PC-3 (cell line): Measurements from ENCODE around the gene FAM168A.

Source experiments
- EZH2 ChIP-seq: fragments of 300-600 bp; sonication (generic); IDR thresholded peaks from one replicate; pipeline ENCODE4 v1.6.1; 2017; ENCODE audit warnings: antibody characterized with exemption, mild to moderate bottlenecking, low read length; ENCODE audit not compliant: unreplicated experiment
- EZH2phosphoT487 ChIP-seq: fragments of 300-600 bp; sonication (generic); IDR thresholded peaks from 2 replicates; pipeline ENCODE4 v1.6.1; 2018; ENCODE audit warnings: mild to moderate bottlenecking, antibody characterized with exemption, low read length, borderline replicate concordance
- TF ChIP-seq, protein P1 (sequence below): fragments of 300-600 bp; sonication (generic); conservative IDR thresholded peaks from 2 replicates; pipeline ENCODE4 v1.5.1; 2017; ENCODE audit warnings: antibody characterized with exemption, low read depth, mild to moderate bottlenecking, low read length

DNA sequence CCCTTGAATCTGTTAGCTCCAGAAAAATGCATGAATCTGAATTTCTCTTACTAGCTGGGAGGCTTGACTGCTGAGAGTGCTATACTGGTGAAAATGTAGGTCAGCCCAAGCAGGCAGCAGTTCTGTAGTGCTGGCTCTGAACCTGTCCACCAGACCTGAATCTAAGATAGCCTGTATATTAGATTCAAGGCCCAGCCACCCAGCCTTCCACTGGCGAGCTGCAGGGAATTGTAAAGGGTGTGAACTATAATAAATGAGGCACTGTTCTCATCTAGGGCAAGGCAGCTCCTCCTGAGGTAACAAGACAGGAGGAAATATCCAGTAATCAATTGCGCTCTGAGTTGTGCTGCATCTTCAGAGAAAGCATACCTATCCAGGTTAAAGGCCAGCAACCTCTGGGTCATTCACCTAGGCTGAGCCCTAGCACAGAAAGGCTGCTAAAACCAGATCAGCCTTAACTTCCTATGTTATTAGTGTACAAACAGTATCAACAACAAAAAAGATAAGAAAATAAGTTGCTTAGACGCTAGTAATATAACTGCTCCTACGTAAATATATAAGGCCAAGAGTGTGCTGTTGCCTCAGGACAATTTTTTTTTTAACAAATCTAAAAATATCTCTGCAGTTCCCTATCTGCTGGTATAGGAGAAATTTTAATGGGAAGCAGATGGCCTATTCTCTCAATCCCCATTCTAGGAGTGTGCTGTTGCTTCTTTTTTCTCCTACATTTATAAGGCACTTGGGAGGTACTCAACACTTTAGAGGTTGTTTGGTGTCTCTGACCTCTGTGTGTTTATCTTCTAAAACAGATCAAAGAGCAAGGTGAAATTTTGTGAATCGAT is 158.7 kb downstream of the FAM168A start:
- TF ChIP-seq EZH2 (no peak), EZH2phosphoT487 (no peak)
- TF ChIP-seq, protein P1, sequence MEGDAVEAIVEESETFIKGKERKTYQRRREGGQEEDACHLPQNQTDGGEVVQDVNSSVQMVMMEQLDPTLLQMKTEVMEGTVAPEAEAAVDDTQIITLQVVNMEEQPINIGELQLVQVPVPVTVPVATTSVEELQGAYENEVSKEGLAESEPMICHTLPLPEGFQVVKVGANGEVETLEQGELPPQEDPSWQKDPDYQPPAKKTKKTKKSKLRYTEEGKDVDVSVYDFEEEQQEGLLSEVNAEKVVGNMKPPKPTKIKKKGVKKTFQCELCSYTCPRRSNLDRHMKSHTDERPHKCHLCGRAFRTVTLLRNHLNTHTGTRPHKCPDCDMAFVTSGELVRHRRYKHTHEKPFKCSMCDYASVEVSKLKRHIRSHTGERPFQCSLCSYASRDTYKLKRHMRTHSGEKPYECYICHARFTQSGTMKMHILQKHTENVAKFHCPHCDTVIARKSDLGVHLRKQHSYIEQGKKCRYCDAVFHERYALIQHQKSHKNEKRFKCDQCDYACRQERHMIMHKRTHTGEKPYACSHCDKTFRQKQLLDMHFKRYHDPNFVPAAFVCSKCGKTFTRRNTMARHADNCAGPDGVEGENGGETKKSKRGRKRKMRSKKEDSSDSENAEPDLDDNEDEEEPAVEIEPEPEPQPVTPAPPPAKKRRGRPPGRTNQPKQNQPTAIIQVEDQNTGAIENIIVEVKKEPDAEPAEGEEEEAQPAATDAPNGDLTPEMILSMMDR = no peak
